Gastrocnemius medialis (tissue), 4 donors: ENCODE data around the gene ATP2A1. TPM values are rescaled to one million over a fixed set of nuclear protein-coding genes. Genes with fewer than 3 reads are reported as not detected.

Experiments used
- ATAC-seq, 2 donors: fragments of 150-250 bp; one replicate each; pipeline ENCODE4 v1.9.1; 2016
- DNase-seq, 2 donors: peaks; one replicate each; pipeline ENCODE4 v3.0.0-alpha.2; 2019
- H3K27ac ChIP-seq, 4 donors: fragments of 200-600 bp; sonication (generic); 1 replicate in 1 of 4; 2 replicates in 3 of 4; pipeline ENCODE4 v1.5.1; 2016 to 2018; ENCODE audit warnings: mild to moderate bottlenecking in 2 of 4, moderate library complexity in 1 of 4
- H3K27me3 ChIP-seq, 3 donors: fragments of 200-600 bp; sonication (generic) in 2 of 3; 1 replicate in 1 of 3; 2 replicates in 2 of 3; pipeline versions ENCODE4 v1.5.1 to v1.6.0; 2016 to 2019; ENCODE audit warnings: mild to moderate bottlenecking in 1 of 3, moderate library complexity in 1 of 3
- H3K36me3 ChIP-seq, 2 donors: fragments of 200-600 bp; sonication (generic) in 1 of 2; one replicate each; pipeline ENCODE4 v1.5.1; 2017 to 2018
- H3K4me1 ChIP-seq, 2 donors: fragments of 200-600 bp; sonication (generic) in 1 of 2; one replicate each; pipeline ENCODE4 v1.5.1; 2016 to 2017; ENCODE audit warnings: mild to moderate bottlenecking in 2 of 2
- H3K4me3 ChIP-seq, 4 donors: fragments of 200-600 bp; sonication (generic) in 3 of 4; 1 replicate in 1 of 4; 2 replicates in 3 of 4; pipeline ENCODE4 v1.5.1; 2016 to 2019; ENCODE audit warnings: mild to moderate bottlenecking in 2 of 4
- H3K9me3 ChIP-seq, 3 donors: fragments of 200-600 bp; sonication (generic) in 2 of 3; 1 replicate in 1 of 3; 2 replicates in 2 of 3; pipeline ENCODE4 v1.5.1; 2016 to 2019
- POLR2A ChIP-seq, 2 donors: fragments of 450-650 bp; IDR thresholded peaks; one replicate each; pipeline ENCODE4 v1.6.1; 2017; ENCODE audit warnings: antibody characterized with exemption in 2 of 2, mild to moderate bottlenecking in 2 of 2, moderate library complexity in 2 of 2
- in situ Hi-C, 4 donors: fragments of 200-750 bp; cut with MboI; loops; one replicate each; pipeline versions ENCODE4 v1.15.0 to v1.8.0; 2017; ENCODE audit warnings: low sequenced_read_pairs in 4 of 4
- intact Hi-C: fragments of 100-400 bp; cut with DNase I; formaldehyde crosslinking; loops from one replicate; pipeline ENCODE4 v1.15.1; 2023; ENCODE audit warnings: low total_unique reads
- total RNA-seq, 4 donors: library from RNA; depleted of rRNA; stranded (reverse); fragments of >200 nt; gene quantifications; one replicate each; pipeline versions ENCODE4 v1.1.0 to v1.2.3, GENCODE V29; 2016
- TF ChIP-seq, protein P1 (sequence below), 5 experiments: fragments of 450-650 bp in 3 of 5; fragments of 200-600 bp in 2 of 5; sonication (generic) in 2 of 5; IDR thresholded peaks in 4 of 5; conservative IDR thresholded peaks in 1 of 5; 1 replicate in 4 of 5; 2 replicates in 1 of 5; pipeline ENCODE4 v1.5.1; 2016 to 2019; ENCODE audit warnings: antibody characterized with exemption in 5 of 5, mild to moderate bottlenecking in 3 of 5, moderate library complexity in 3 of 5

ATP2A1 gene
- total RNA-seq, 4 donors from 2014 or later: 380 to 909 (median 764) TPM

DNA sequence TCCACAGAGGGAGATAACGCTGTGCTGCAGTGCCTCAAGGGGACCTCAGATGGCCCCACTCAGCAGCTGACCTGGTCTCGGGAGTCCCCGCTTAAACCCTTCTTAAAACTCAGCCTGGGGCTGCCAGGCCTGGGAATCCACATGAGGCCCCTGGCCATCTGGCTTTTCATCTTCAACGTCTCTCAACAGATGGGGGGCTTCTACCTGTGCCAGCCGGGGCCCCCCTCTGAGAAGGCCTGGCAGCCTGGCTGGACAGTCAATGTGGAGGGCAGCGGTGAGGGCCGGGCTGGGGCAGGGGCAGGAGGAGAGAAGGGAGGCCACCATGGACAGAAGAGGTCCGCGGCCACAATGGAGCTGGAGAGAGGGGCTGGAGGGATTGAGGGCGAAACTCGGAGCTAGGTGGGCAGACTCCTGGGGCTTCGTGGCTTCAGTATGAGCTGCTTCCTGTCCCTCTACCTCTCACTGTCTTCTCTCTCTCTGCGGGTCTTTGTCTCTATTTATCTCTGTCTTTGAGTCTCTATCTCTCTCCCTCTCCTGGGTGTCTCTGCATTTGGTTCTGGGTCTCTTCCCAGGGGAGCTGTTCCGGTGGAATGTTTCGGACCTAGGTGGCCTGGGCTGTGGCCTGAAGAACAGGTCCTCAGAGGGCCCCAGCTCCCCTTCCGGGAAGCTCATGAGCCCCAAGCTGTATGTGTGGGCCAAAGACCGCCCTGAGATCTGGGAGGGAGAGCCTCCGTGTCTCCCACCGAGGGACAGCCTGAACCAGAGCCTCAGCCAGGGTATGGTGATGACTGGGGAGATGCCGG lies 54.3 kb downstream of the ATP2A1 start:
- in situ Hi-C loops (no loop called here), intact Hi-C loops (no loop called here)
- DNase-seq: no peak
- no peak for TF ChIP-seq POLR2A (IDR thresholded peaks at IDR 0.05)
- TF ChIP-seq, protein P1, sequence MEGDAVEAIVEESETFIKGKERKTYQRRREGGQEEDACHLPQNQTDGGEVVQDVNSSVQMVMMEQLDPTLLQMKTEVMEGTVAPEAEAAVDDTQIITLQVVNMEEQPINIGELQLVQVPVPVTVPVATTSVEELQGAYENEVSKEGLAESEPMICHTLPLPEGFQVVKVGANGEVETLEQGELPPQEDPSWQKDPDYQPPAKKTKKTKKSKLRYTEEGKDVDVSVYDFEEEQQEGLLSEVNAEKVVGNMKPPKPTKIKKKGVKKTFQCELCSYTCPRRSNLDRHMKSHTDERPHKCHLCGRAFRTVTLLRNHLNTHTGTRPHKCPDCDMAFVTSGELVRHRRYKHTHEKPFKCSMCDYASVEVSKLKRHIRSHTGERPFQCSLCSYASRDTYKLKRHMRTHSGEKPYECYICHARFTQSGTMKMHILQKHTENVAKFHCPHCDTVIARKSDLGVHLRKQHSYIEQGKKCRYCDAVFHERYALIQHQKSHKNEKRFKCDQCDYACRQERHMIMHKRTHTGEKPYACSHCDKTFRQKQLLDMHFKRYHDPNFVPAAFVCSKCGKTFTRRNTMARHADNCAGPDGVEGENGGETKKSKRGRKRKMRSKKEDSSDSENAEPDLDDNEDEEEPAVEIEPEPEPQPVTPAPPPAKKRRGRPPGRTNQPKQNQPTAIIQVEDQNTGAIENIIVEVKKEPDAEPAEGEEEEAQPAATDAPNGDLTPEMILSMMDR (IDR thresholded peaks at IDR 0.05 in 4 of 5, conservative IDR thresholded peaks at IDR 0.05 in 1 of 5): no peak
- ATAC-seq: no peak
- no peaks in the 10 kb centered on the region for H3K4me1 ChIP-seq
- H3K9me3 ChIP-seq: no peaks in the 10 kb centered on the region
- H3K36me3 ChIP-seq: no peaks in the 10 kb centered on the region
- no peaks in the 10 kb centered on the region for H3K27me3 ChIP-seq
- no peak overlapping the region for H3K27ac ChIP-seq
- no peak overlapping the region for H3K4me3 ChIP-seq

DNA sequence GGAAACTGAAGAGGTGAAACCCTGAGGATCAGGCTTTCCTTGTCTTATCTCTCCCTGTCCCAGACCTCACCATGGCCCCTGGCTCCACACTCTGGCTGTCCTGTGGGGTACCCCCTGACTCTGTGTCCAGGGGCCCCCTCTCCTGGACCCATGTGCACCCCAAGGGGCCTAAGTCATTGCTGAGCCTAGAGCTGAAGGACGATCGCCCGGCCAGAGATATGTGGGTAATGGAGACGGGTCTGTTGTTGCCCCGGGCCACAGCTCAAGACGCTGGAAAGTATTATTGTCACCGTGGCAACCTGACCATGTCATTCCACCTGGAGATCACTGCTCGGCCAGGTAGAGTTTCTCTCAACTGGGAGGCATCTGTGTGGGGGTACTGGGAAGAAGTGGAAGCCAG lies 54.9 kb downstream of the ATP2A1 start:
- DNase-seq: no peak
- Histone ChIP-seq H3K9me3 (no peaks in the 10 kb centered on the region), H3K27me3 (no peaks in the 10 kb centered on the region), H3K4me1 (no peaks in the 10 kb centered on the region), H3K27ac (no peak overlapping the region), H3K36me3 (no peaks in the 10 kb centered on the region), H3K4me3 (no peak overlapping the region)
- intact Hi-C loops (no loop called here), in situ Hi-C loops (no loop called here)
- TF ChIP-seq POLR2A (IDR thresholded peaks at IDR 0.05): no peak
- TF ChIP-seq, protein P1 (IDR thresholded peaks at IDR 0.05 in 4 of 5, conservative IDR thresholded peaks at IDR 0.05 in 1 of 5): no peak
- ATAC-seq: no peak

DNA sequence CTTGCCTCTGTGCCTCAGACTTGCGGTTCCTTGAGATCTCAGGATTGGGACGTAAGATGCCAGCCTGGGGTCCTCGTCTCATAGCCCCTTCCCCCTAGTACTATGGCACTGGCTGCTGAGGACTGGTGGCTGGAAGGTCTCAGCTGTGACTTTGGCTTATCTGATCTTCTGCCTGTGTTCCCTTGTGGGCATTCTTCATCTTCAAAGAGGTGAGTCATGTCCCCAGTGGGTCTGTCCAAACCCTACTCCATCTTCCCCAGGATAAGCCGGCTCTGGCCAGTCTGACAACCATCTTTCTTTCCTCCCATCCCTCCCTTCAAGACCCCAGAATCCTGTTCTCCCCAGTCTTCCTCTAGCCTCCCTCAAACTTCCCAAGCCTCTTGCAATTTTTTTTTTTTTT lies 57.1 kb downstream of the ATP2A1 start:
- Histone ChIP-seq H3K9me3 (no peaks in the 10 kb centered on the region), H3K36me3 (no peaks in the 10 kb centered on the region), H3K4me1 (no peaks in the 10 kb centered on the region), H3K4me3 (no peak overlapping the region), H3K27me3 (no peaks in the 10 kb centered on the region), H3K27ac (no peak overlapping the region)
- intact Hi-C loops: no loop called here
- ATAC-seq: no peak
- in situ Hi-C loops: no loop called here
- TF ChIP-seq, protein P1 (IDR thresholded peaks at IDR 0.05 in 4 of 5, conservative IDR thresholded peaks at IDR 0.05 in 1 of 5): no peak
- TF ChIP-seq POLR2A (IDR thresholded peaks at IDR 0.05): no peak
- no peak for DNase-seq

DNA sequence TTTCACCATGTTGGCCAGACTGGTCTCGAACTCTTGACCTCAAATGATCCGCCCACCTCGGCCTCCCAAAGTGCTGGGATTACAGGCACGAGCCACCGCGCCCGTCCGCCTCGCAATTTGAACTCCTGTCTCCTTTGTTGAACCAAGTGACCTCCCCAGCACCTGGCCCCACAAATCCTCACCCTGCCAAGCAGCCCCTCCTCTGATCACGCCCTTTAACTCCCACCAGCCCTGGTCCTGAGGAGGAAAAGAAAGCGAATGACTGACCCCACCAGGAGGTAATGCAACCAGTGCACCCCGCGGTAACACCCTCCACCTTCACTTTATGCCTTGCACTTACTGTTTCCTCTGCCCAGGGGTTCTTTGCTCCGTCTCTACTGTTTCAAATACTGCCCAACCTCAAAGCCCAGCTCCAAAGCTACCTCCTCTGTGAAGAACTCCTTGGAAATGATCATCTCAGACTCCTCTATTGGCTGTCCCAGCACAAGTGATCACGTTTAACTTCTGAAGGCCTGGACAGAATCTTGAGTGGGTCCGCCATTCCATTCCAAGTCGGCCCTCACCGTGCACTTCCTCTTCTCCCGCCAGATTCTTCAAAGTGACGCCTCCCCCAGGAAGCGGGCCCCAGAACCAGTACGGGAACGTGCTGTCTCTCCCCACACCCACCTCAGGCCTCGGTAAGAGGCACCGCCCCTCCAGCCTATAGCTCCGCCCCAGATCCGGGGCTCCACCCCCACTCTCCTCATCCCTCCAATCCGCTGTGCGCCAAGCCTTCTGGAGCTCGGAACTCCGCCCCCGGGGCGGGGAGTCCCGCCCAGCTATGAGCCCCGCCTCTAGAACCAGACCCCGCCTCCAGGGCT lies 57.9 kb downstream of the ATP2A1 start:
- Histone ChIP-seq H3K27me3 (no peaks in the 10 kb centered on the region), H3K4me3 (peak overlapping the region in 3 of 4 donors; percentile 27 to 35 (median 34)), H3K4me1 (no peaks in the 10 kb centered on the region), H3K36me3 (no peaks in the 10 kb centered on the region), H3K27ac (no peak overlapping the region), H3K9me3 (no peaks in the 10 kb centered on the region)
- TF ChIP-seq POLR2A (IDR thresholded peaks at IDR 0.05): no peak
- TF ChIP-seq, protein P1 (IDR thresholded peaks at IDR 0.05 in 4 of 5, conservative IDR thresholded peaks at IDR 0.05 in 1 of 5): no peak
- peak; percentile 56 to 77 for DNase-seq
- intact Hi-C loops: no loop called here
- ATAC-seq: peak; percentile 92 to 94
- in situ Hi-C loops: no loop called here
